ENCODE measurements around the gene HACD2.

The HACD2 gene

DNA sequence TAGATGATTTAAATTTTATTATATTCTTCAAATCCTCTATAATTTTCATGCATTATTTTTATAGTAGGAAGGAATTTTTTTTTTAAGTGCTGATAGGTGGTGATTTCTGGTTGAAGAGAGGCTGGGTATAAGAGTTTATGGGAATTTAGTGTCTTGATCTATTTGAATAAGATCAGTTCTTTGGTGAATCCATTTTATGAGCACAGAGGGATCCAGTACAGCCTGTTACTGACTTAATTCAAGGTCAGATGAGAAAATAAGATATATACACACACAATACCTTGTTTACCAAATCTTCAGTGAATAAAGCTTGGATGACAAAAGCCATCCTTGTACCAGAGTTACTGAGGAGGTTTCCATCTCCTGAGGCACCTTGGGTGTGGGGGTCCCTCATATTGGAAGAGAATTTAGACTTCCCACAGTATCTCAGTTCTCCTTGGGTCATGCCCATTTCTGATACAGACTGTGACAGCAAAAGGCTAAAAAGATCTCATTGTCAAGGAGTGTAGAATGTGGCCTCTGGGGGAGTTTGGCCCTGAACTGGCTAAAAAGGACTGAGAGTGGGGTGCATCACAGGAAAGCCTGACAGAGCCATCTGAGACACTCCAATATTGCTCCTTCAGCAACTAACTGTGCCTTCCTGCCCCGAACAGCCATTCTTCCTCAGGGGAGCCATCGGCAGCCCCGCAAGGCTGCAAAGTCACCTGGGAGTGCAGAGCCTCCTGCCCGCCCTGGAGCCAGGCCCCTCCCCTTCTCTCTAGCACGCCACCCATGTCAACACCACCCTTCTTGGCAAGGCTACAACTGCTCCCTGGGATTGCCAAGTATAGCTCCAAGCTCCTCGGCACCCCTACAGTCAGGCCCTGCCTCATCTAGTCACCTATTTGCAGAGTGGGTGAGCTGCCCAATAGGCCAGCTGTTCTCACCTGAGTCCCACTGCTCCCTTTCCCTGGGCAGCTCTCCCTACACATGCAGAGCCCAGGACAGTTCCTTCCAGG is 43.1 kb upstream of the HACD2 start:
- POLR2A ChIA-PET: no interaction called here
- Histone ChIP-seq H3K36me3 (ENCODE audit: control insufficient read depth in 4 of 4, insufficient read depth in 4 of 4, low read length in 3 of 4) (peaks cover 0 to 14% (median 5%) of the 10 kb centered on the region in 4 experiments), H3K9me3 (ENCODE audit: control extremely low read depth in 1 of 5, control insufficient read depth in 4 of 5, insufficient read depth in 2 of 5, low read depth in 1 of 5, low read length in 4 of 5) (no peaks in the 10 kb centered on the region), H3K4me3 (ENCODE audit: control insufficient read depth in 1 of 7, extremely low read depth in 1 of 7, insufficient read depth in 4 of 7, low read depth in 2 of 7, low read length in 6 of 7) (no peak overlapping the region), H3K27ac (ENCODE audit: insufficient read depth in 1 of 2, low read depth in 1 of 2, low read length in 2 of 2, poor library complexity in 1 of 2, severe bottlenecking in 2 of 2) (no peak overlapping the region), H3K4me1 (ENCODE audit: control extremely low read depth in 1 of 4, control insufficient read depth in 4 of 4, insufficient read depth in 4 of 4, low read length in 3 of 4) (peaks cover 0 to 3% (median 1%) of the 10 kb centered on the region in 4 experiments), H3K27me3 (replicated peaks in 2 of 5; ENCODE audit: control insufficient read depth in 4 of 5, insufficient read depth in 5 of 5, low read length in 4 of 5) (no peaks in the 10 kb centered on the region)
- CTCF ChIA-PET: interaction anchor here (0.6 to 1.3 kb wide), 4 partner anchors 10 to 688 kb away, joined by 3 to 5 read pairs (median 4); no protein-coding TSS in a partner anchor
- 100% methylated on average over 4 of the region's 6 CpGs for WGBS (ENCODE audit: insufficient coverage)
- DNase-seq: no peak

- WGBS (ENCODE audit: insufficient coverage): 90% methylated on average over 7 of the region's 7 CpGs
- no peak for DNase-seq
- H3K36me3 ChIP-seq (ENCODE audit: control insufficient read depth in 4 of 4, insufficient read depth in 4 of 4, low read length in 3 of 4): peaks cover 0 to 14% (median 5%) of the 10 kb centered on the region in 4 experiments
- H3K4me3 ChIP-seq (ENCODE audit: control insufficient read depth in 1 of 7, extremely low read depth in 1 of 7, insufficient read depth in 4 of 7, low read depth in 2 of 7, low read length in 6 of 7): no peak overlapping the region
- H3K4me1 ChIP-seq (ENCODE audit: control extremely low read depth in 1 of 4, control insufficient read depth in 4 of 4, insufficient read depth in 4 of 4, low read length in 3 of 4): peaks cover 0 to under 1% (median 0%) of the 10 kb centered on the region in 4 experiments
- H3K9me3 ChIP-seq (ENCODE audit: control extremely low read depth in 1 of 5, control insufficient read depth in 4 of 5, insufficient read depth in 2 of 5, low read depth in 1 of 5, low read length in 4 of 5): no peaks in the 10 kb centered on the region
- no peak overlapping the region for H3K27ac ChIP-seq (ENCODE audit: insufficient read depth in 1 of 2, low read depth in 1 of 2, low read length in 2 of 2, poor library complexity in 1 of 2, severe bottlenecking in 2 of 2)
- ChIA-PET POLR2A (interaction anchor here (0.7 kb wide), 1 partner anchor 362 kb away, joined by 3 read pairs; no protein-coding TSS in a partner anchor), CTCF (interaction anchor here (0.6 to 1.0 kb wide), 2 partner anchors 16 to 687 kb away, joined by 3 to 5 read pairs; no protein-coding TSS in a partner anchor)
- H3K27me3 ChIP-seq (replicated peaks in 2 of 5; ENCODE audit: control insufficient read depth in 4 of 5, insufficient read depth in 5 of 5, low read length in 4 of 5): no peaks in the 10 kb centered on the region
Observed at GRCh38 chr3:123626881-123627280, 42.0 kb upstream of the HACD2 start.

DNA sequence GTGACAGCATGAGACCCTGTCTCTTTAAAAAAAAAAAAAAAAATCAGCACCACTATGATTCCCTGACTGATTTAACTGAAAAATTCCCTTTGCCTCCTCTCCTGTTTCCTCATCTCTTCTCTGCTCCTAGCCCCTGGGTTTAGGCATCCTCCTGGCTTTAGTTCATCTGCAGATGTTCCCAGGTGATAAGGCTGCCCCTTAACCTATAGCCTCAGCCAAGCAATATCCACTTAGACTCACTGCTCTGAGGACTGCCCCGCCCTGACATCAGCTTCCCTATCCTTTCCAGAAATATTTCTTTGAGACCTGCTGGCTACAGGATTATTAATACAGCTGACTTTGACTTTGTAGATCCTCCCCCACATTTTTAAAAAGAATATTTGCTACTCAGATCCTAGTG is 39.4 kb upstream of the HACD2 start:
- Histone ChIP-seq H3K27me3 (replicated peaks in 2 of 5; ENCODE audit: control insufficient read depth in 4 of 5, insufficient read depth in 5 of 5, low read length in 4 of 5) (no peaks in the 10 kb centered on the region), H3K4me3 (ENCODE audit: control insufficient read depth in 1 of 7, extremely low read depth in 1 of 7, insufficient read depth in 4 of 7, low read depth in 2 of 7, low read length in 6 of 7) (no peak overlapping the region), H3K4me1 (ENCODE audit: control extremely low read depth in 1 of 4, control insufficient read depth in 4 of 4, insufficient read depth in 4 of 4, low read length in 3 of 4) (peaks cover 0 to 6% (median 1%) of the 10 kb centered on the region in 4 experiments), H3K36me3 (ENCODE audit: control insufficient read depth in 4 of 4, insufficient read depth in 4 of 4, low read length in 3 of 4) (peaks cover 0 to 4% (median 0%) of the 10 kb centered on the region in 4 experiments), H3K27ac (ENCODE audit: insufficient read depth in 1 of 2, low read depth in 1 of 2, low read length in 2 of 2, poor library complexity in 1 of 2, severe bottlenecking in 2 of 2) (no peak overlapping the region), H3K9me3 (ENCODE audit: control extremely low read depth in 1 of 5, control insufficient read depth in 4 of 5, insufficient read depth in 2 of 5, low read depth in 1 of 5, low read length in 4 of 5) (no peaks in the 10 kb centered on the region)
- CTCF ChIA-PET: interaction anchor here (1.1 to 1.6 kb wide), 3 partner anchors 14 to 64 kb away, joined by 3 to 6 read pairs (median 4); no protein-coding TSS in a partner anchor
- WGBS (ENCODE audit: insufficient coverage): no CpG with 5 or more reads among the region's 1 CpG
- POLR2A ChIA-PET: no interaction called here
- DNase-seq: no peak

- ChIA-PET CTCF (interaction anchor here (1.5 to 1.6 kb wide), 2 partner anchors 15 to 19 kb away, joined by 4 to 6 read pairs; no protein-coding TSS in a partner anchor), POLR2A (no interaction called here)
- no peak overlapping the region for H3K27ac ChIP-seq (ENCODE audit: insufficient read depth in 1 of 2, low read depth in 1 of 2, low read length in 2 of 2, poor library complexity in 1 of 2, severe bottlenecking in 2 of 2)
- H3K4me1 ChIP-seq (ENCODE audit: control extremely low read depth in 1 of 4, control insufficient read depth in 4 of 4, insufficient read depth in 4 of 4, low read length in 3 of 4): peaks cover 1 to 15% (median 10%) of the 10 kb centered on the region in 4 experiments
- H3K36me3 ChIP-seq (ENCODE audit: control insufficient read depth in 4 of 4, insufficient read depth in 4 of 4, low read length in 3 of 4): peaks cover 0 to 3% (median 0%) of the 10 kb centered on the region in 4 experiments
- DNase-seq: no peak
- no peak overlapping the region for H3K4me3 ChIP-seq (ENCODE audit: control insufficient read depth in 1 of 7, extremely low read depth in 1 of 7, insufficient read depth in 4 of 7, low read depth in 2 of 7, low read length in 6 of 7)
- H3K9me3 ChIP-seq (ENCODE audit: control extremely low read depth in 1 of 5, control insufficient read depth in 4 of 5, insufficient read depth in 2 of 5, low read depth in 1 of 5, low read length in 4 of 5): no peaks in the 10 kb centered on the region
- WGBS (ENCODE audit: insufficient coverage): 100% methylated on average over 2 of the region's 5 CpGs
- no peaks in the 10 kb centered on the region for H3K27me3 ChIP-seq (replicated peaks in 2 of 5; ENCODE audit: control insufficient read depth in 4 of 5, insufficient read depth in 5 of 5, low read length in 4 of 5)
Observed at GRCh38 chr3:123623346-123623880, 38.6 kb upstream of the HACD2 start.

DNA sequence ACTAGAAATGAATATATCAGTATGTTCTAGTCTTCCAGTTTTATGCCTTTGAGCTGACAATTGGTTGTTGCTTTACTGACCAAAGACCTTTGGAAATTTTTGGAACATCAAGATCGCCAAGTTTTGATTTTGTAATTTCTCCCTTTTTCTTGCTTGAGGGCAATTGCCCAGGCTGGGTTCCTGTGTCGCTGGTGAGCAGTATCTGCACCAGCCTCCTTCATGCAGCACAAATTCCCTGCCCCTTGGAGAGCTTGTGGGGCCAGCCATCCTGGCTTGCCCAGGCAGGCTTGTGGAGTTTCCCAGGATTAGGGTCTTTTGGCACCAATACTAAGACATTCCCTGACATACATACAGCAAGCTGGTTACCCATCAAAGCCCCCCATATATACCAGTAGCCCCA is 37.9 kb upstream of the HACD2 start:
- no peak for DNase-seq
- Histone ChIP-seq H3K4me3 (ENCODE audit: control insufficient read depth in 1 of 7, extremely low read depth in 1 of 7, insufficient read depth in 4 of 7, low read depth in 2 of 7, low read length in 6 of 7) (no peak overlapping the region), H3K27me3 (replicated peaks in 2 of 5; ENCODE audit: control insufficient read depth in 4 of 5, insufficient read depth in 5 of 5, low read length in 4 of 5) (no peaks in the 10 kb centered on the region), H3K9me3 (ENCODE audit: control extremely low read depth in 1 of 5, control insufficient read depth in 4 of 5, insufficient read depth in 2 of 5, low read depth in 1 of 5, low read length in 4 of 5) (no peaks in the 10 kb centered on the region), H3K4me1 (ENCODE audit: control extremely low read depth in 1 of 4, control insufficient read depth in 4 of 4, insufficient read depth in 4 of 4, low read length in 3 of 4) (peaks cover 8 to 21% (median 16%) of the 10 kb centered on the region in 4 experiments), H3K27ac (ENCODE audit: insufficient read depth in 1 of 2, low read depth in 1 of 2, low read length in 2 of 2, poor library complexity in 1 of 2, severe bottlenecking in 2 of 2) (no peak overlapping the region), H3K36me3 (ENCODE audit: control insufficient read depth in 4 of 4, insufficient read depth in 4 of 4, low read length in 3 of 4) (peaks cover 0 to 3% (median 0%) of the 10 kb centered on the region in 4 experiments)
- ChIA-PET CTCF (interaction anchor here (0.9 to 1.1 kb wide), 2 partner anchors 16 to 19 kb away, joined by 3 to 4 read pairs; no protein-coding TSS in a partner anchor), POLR2A (no interaction called here)
- WGBS (ENCODE audit: insufficient coverage): 100% methylated on average over 2 of the region's 2 CpGs

- no peaks in the 10 kb centered on the region for H3K27me3 ChIP-seq (replicated peaks in 2 of 5; ENCODE audit: control insufficient read depth in 4 of 5, insufficient read depth in 5 of 5, low read length in 4 of 5)
- no peak for DNase-seq
- peaks cover 0 to 3% (median 0%) of the 10 kb centered on the region in 4 experiments for H3K36me3 ChIP-seq (ENCODE audit: control insufficient read depth in 4 of 4, insufficient read depth in 4 of 4, low read length in 3 of 4)
- ChIA-PET POLR2A (interaction anchor here (0.6 kb wide), 1 partner anchor 505 kb away, joined by 3 read pairs; no protein-coding TSS in a partner anchor), CTCF (interaction anchor here (1.1 kb wide), 2 partner anchors 17 to 20 kb away, joined by 4 read pairs; no protein-coding TSS in a partner anchor)
- 100% methylated on average over 7 of the region's 7 CpGs for WGBS (ENCODE audit: insufficient coverage)
- H3K9me3 ChIP-seq (ENCODE audit: control extremely low read depth in 1 of 5, control insufficient read depth in 4 of 5, insufficient read depth in 2 of 5, low read depth in 1 of 5, low read length in 4 of 5): no peaks in the 10 kb centered on the region
- H3K27ac ChIP-seq (ENCODE audit: insufficient read depth in 1 of 2, low read depth in 1 of 2, low read length in 2 of 2, poor library complexity in 1 of 2, severe bottlenecking in 2 of 2): no peak overlapping the region
- no peak overlapping the region for H3K4me3 ChIP-seq (ENCODE audit: control insufficient read depth in 1 of 7, extremely low read depth in 1 of 7, insufficient read depth in 4 of 7, low read depth in 2 of 7, low read length in 6 of 7)
- peaks cover 8 to 27% (median 18%) of the 10 kb centered on the region in 4 experiments for H3K4me1 ChIP-seq (ENCODE audit: control extremely low read depth in 1 of 4, control insufficient read depth in 4 of 4, insufficient read depth in 4 of 4, low read length in 3 of 4)
Observed at GRCh38 chr3:123621850-123622189, 37.0 kb upstream of the HACD2 start.

Data from common myeloid progenitor, CD34-positive (primary cell).